ENCODE results near the gene SPRY1.

The SPRY1 gene

GRCh38 chr4:123350726-123351125, 45.9 kb upstream of the SPRY1 start:
- TF ChIP-seq CTCF (IDR thresholded peaks at IDR 0.05; ENCODE audit: low read depth, low read length) (no peak), MYC (IDR thresholded peaks at IDR 0.05; ENCODE audit: low read depth, low read length) (no peak), MAX (IDR thresholded peaks at IDR 0.05; ENCODE audit: low read depth, low read length) (no peak), POLR2A (IDR thresholded peaks at IDR 0.05; ENCODE audit: extremely low read depth, insufficient read length) (no peak)
- DNase-seq (ENCODE audit: low read depth) = no peak
- no peak overlapping the region for H3K4me3 ChIP-seq (ENCODE audit: low read depth, low read length)

GRCh38 chr4:123351713-123352112, 44.9 kb upstream of the SPRY1 start:
- no peak for DNase-seq (ENCODE audit: low read depth)
- no peak for TF ChIP-seq POLR2A (IDR thresholded peaks at IDR 0.05; ENCODE audit: extremely low read depth, insufficient read length)
- no peak for TF ChIP-seq CTCF (IDR thresholded peaks at IDR 0.05; ENCODE audit: low read depth, low read length)
- TF ChIP-seq MYC (IDR thresholded peaks at IDR 0.05; ENCODE audit: low read depth, low read length) = no peak
- TF ChIP-seq MAX (IDR thresholded peaks at IDR 0.05; ENCODE audit: low read depth, low read length) = no peak
- H3K4me3 ChIP-seq (ENCODE audit: low read depth, low read length) = no peak overlapping the region

- TF ChIP-seq MYC (IDR thresholded peaks at IDR 0.05; ENCODE audit: low read depth, low read length) (no peak), MAX (IDR thresholded peaks at IDR 0.05; ENCODE audit: low read depth, low read length) (no peak), POLR2A (IDR thresholded peaks at IDR 0.05; ENCODE audit: extremely low read depth, insufficient read length) (no peak), CTCF (IDR thresholded peaks at IDR 0.05; ENCODE audit: low read depth, low read length) (no peak)
- no peak for DNase-seq (ENCODE audit: low read depth)
- no peak overlapping the region for H3K4me3 ChIP-seq (ENCODE audit: low read depth, low read length)
These were observed 44.2 kb upstream of the SPRY1 start for GRCh38 chr4:123352240-123352945.

- no peak overlapping the region for H3K4me3 ChIP-seq (ENCODE audit: low read depth, low read length)
- TF ChIP-seq MYC (IDR thresholded peaks at IDR 0.05; ENCODE audit: low read depth, low read length) (no peak), MAX (IDR thresholded peaks at IDR 0.05; ENCODE audit: low read depth, low read length) (no peak), CTCF (IDR thresholded peaks at IDR 0.05; ENCODE audit: low read depth, low read length) (no peak), POLR2A (IDR thresholded peaks at IDR 0.05; ENCODE audit: extremely low read depth, insufficient read length) (no peak)
- DNase-seq (ENCODE audit: low read depth) = no peak
These were observed 43.6 kb upstream of the SPRY1 start for GRCh38 chr4:123352966-123353365.

- TF ChIP-seq MYC (IDR thresholded peaks at IDR 0.05; ENCODE audit: low read depth, low read length) (no peak), MAX (IDR thresholded peaks at IDR 0.05; ENCODE audit: low read depth, low read length) (no peak), POLR2A (IDR thresholded peaks at IDR 0.05; ENCODE audit: extremely low read depth, insufficient read length) (no peak), CTCF (IDR thresholded peaks at IDR 0.05; ENCODE audit: low read depth, low read length) (no peak)
- H3K4me3 ChIP-seq (ENCODE audit: low read depth, low read length) = no peak overlapping the region
These were observed 42.9 kb upstream of the SPRY1 start for GRCh38 chr4:123353656-123354055.

More at GRCh38 chr4:123353656-123354055, 42.9 kb upstream of the SPRY1 start:
- no peak for DNase-seq (ENCODE audit: low read depth)
